Measurements from ENCODE around the gene SLC7A1. TPM values are rescaled to one million over a fixed set of nuclear protein-coding genes. Genes with fewer than 3 reads are reported as not detected.

The SLC7A1 gene
- total and polyA plus RNA-seq, 2 experiments from 2014 or later = 6.0 to 13.6 TPM

GRCh38 chr13:29561918-29562317 lies 33.6 kb downstream of the SLC7A1 start:
- H3K27ac ChIP-seq = no peak overlapping the region

GRCh38 chr13:29556742-29557141 lies 38.7 kb downstream of the SLC7A1 start:
- Histone ChIP-seq H3K9me3 (ENCODE audit: low read depth) (no peaks in the 10 kb centered on the region), H3K4me3 (no peak overlapping the region), H3K4me1 (ENCODE audit: low read depth) (no peaks in the 10 kb centered on the region), H3K27ac (no peak overlapping the region), H3K27me3 (no peaks in the 10 kb centered on the region), H3K36me3 (no peaks in the 10 kb centered on the region)
- DNase-seq (ENCODE audit: low read depth in 1 of 2, low spot score in 1 of 2) = no peak
- TF ChIP-seq CTCF (IDR thresholded peaks at IDR 0.05; ENCODE audit: low read depth, low read length) = no peak

More at GRCh38 chr13:29561918-29562317, 33.6 kb downstream of the SLC7A1 start:
- Histone ChIP-seq H3K9me3 (ENCODE audit: low read depth) (no peaks in the 10 kb centered on the region), H3K27me3 (no peaks in the 10 kb centered on the region), H3K4me3 (no peak overlapping the region), H3K36me3 (no peaks in the 10 kb centered on the region), H3K4me1 (ENCODE audit: low read depth) (peaks cover under 1% of the 10 kb centered on the region)
- peak in 1 of 2 donors; percentile 24 for DNase-seq (ENCODE audit: low read depth in 1 of 2, low spot score in 1 of 2)
- no peak for TF ChIP-seq CTCF (IDR thresholded peaks at IDR 0.05; ENCODE audit: low read depth, low read length)

- no peak overlapping the region for H3K4me3 ChIP-seq
- no peaks in the 10 kb centered on the region for H3K27me3 ChIP-seq
- no peak overlapping the region for H3K27ac ChIP-seq
- H3K9me3 ChIP-seq (ENCODE audit: low read depth) = no peaks in the 10 kb centered on the region
- TF ChIP-seq CTCF (IDR thresholded peaks at IDR 0.05; ENCODE audit: low read depth, low read length) = no peak
- peaks cover 3% of the 10 kb centered on the region for H3K36me3 ChIP-seq
- peaks cover 24% of the 10 kb centered on the region for H3K4me1 ChIP-seq (ENCODE audit: low read depth)
- no peak for DNase-seq (ENCODE audit: low read depth in 1 of 2, low spot score in 1 of 2)
These were observed 44.3 kb downstream of the SLC7A1 start for GRCh38 chr13:29551214-29551613.

- DNase-seq (ENCODE audit: low read depth in 1 of 2, low spot score in 1 of 2) = no peak
- Histone ChIP-seq H3K9me3 (ENCODE audit: low read depth) (no peaks in the 10 kb centered on the region), H3K4me1 (ENCODE audit: low read depth) (peaks cover 24% of the 10 kb centered on the region), H3K36me3 (peaks cover 3% of the 10 kb centered on the region), H3K4me3 (no peak overlapping the region), H3K27me3 (no peaks in the 10 kb centered on the region), H3K27ac (no peak overlapping the region)
- no peak for TF ChIP-seq CTCF (IDR thresholded peaks at IDR 0.05; ENCODE audit: low read depth, low read length)
These were observed 45.0 kb downstream of the SLC7A1 start for GRCh38 chr13:29550430-29550988.

GRCh38 chr13:29548722-29549121 lies 46.8 kb downstream of the SLC7A1 start:
- DNase-seq (ENCODE audit: low read depth in 1 of 2, low spot score in 1 of 2) = peak; percentile 26 to 30
- Histone ChIP-seq H3K27me3 (no peaks in the 10 kb centered on the region), H3K4me1 (ENCODE audit: low read depth) (peaks cover 24% of the 10 kb centered on the region), H3K4me3 (no peak overlapping the region), H3K9me3 (ENCODE audit: low read depth) (no peaks in the 10 kb centered on the region), H3K27ac (peak overlapping the region; percentile 53), H3K36me3 (peaks cover 3% of the 10 kb centered on the region)
- no peak for TF ChIP-seq CTCF (IDR thresholded peaks at IDR 0.05; ENCODE audit: low read depth, low read length)

Data from cardiac muscle cell (in vitro differentiated cells and primary cell).